Ectodermal cell (in vitro differentiated cells): ENCODE measurements around the gene FLT3.
"Not testable (repeated sequence)": the region's sequence is repeated elsewhere in the genome, so short reads cannot be mapped to it uniquely, and the experiment has no call there.

Experiments
- H3K27ac ChIP-seq: 2 replicates; pipeline ENCODE4 v1.7.0; 2013; ENCODE audit warnings: mild to moderate bottlenecking, low read depth, low read length; ENCODE audit not compliant: insufficient read depth, poor library complexity, severe bottlenecking
- H3K27me3 ChIP-seq: 2 replicates; pipeline ENCODE4 v1.7.0; 2013; ENCODE audit warnings: mild to moderate bottlenecking, low read length; ENCODE audit not compliant: insufficient read depth, control insufficient read depth, poor library complexity, severe bottlenecking
- H3K36me3 ChIP-seq: one replicate; pipeline ENCODE4 v1.7.0; 2013; ENCODE audit warnings: low read length; ENCODE audit not compliant: control insufficient read depth, insufficient read depth
- H3K4me1 ChIP-seq: one replicate; pipeline ENCODE4 v1.7.0; 2013; ENCODE audit warnings: low read length; ENCODE audit not compliant: control insufficient read depth, insufficient read depth
- H3K4me3 ChIP-seq: 2 replicates; pipeline ENCODE4 v1.7.0; 2013; ENCODE audit warnings: low read depth, low read length, control low read depth; ENCODE audit not compliant: insufficient read depth
- H3K9me3 ChIP-seq: 2 replicates; pipeline ENCODE4 v1.7.0; 2013; ENCODE audit warnings: mild to moderate bottlenecking, low read length, moderate library complexity; ENCODE audit not compliant: control insufficient read depth
- WGBS, 2 experiments: methylation state at CpG; one replicate each; pipeline ENCODE4 v1.1.7; 2013; ENCODE audit warnings: missing lambda C conversion rate in 2 of 2; 5-methylcytosine and 5-hydroxymethylcytosine counted together

Gene FLT3

DNA sequence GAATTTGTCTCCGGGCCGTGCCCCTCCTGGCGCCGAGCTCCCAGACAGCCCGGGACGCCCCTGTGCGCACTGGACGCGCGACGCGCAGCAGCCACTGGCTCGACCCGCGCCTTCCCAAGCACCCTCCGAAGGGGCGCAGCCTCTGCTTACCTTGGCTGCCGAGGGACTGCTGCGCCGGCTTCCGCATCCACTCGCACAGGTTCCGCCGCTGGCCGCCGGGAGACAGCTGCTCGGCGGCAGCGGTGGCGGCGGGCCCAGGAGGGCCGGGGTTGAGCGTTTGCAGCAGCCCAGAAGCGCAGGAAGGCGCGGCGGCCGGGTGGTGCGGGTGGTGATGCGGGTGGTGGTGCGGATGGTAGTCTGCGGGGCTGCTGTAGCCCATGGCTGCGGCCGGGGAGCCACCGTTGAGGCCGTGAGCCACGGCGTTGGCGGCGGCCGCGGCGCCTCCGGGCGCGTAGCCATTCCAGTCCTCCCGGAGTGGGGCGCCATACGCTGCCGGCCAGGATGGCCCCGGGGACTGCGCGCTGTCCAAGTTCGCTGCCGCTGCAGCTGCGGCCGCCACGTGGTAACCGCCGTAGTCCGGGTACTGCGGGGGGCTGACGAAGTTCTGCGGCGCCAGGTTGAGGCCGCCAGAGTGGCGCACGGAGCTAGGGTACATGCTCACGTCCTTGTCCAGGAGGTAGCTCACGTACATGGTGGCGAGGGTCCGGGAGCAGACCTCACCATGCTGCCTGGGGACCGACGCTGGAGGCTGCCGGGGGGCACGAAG, 131.9 kb downstream of the FLT3 start:
- no peaks in the 10 kb centered on the region for H3K9me3 ChIP-seq
- H3K27ac ChIP-seq = no peak overlapping the region
- H3K27me3 ChIP-seq = peaks cover 100% of the 10 kb centered on the region
- no peaks in the 10 kb centered on the region for H3K36me3 ChIP-seq
- peaks cover 45% of the 10 kb centered on the region for H3K4me1 ChIP-seq
- peak overlapping the region; percentile 22 for H3K4me3 ChIP-seq
- WGBS, 2 experiments = 2% methylated on average over 86 of the region's 86 CpGs

DNA sequence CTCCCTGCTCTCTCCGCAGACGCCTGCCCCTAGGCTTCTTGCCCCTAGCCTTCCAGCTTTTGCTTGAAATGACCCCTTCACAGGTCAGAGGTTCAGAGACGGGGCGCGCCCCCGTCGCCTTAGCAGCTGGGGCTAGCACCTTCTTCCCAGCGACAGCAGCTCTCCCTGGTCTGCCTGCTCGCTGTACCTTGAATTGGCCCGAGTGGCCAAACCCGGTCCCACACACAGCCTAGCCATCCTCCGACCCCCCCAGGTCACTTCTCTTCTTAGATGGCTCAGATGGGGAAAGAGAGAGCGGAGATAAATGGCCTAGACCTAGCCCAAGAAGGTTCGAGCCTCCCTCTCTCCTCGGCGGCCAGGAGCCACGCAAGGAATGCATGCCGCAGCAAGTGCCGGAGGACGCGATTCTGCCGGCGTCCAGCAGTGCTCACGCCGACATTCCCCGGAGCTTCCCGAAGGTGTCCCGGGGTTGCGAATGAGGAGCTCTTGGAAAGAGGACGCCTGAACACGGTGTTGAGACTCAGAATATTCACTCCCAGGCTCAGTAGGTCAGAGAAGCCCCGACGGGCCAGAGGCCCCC, 132.6 kb downstream of the FLT3 start:
- Histone ChIP-seq H3K4me3 (no peak overlapping the region), H3K36me3 (no peaks in the 10 kb centered on the region), H3K27me3 (peaks cover 100% of the 10 kb centered on the region), H3K4me1 (peaks cover 45% of the 10 kb centered on the region), H3K9me3 (no peaks in the 10 kb centered on the region), H3K27ac (no peak overlapping the region)
- WGBS, 2 experiments = 4 to 6% methylated on average over 33 of the region's 33 CpGs

DNA sequence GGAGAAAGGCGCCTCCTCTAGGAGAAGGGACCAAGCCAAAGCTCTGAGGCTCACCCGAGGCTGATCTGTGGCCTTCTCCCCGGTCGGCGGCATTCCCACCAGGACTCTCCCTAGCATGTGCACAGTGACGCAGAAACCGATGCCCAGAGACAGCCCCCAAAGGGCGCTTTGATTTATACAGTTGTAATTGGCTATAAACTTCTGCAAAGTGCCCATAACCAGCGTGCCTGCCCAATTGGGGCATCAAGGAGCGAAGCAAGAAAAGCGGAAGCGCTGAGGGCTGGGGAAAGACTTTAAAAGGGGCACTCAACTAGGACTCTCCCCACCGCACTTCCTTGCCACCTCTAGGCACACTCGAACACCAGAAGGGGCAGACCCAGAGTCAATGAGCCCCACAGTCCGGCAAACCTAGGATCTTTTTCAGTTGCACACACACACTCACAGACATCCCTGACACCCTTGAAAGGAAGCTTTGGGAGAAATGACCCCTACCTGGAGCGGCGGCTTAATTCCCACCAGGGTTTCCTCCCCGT, 133.1 kb downstream of the FLT3 start:
- Histone ChIP-seq H3K4me3 (no peak overlapping the region), H3K9me3 (no peaks in the 10 kb centered on the region), H3K4me1 (peaks cover 40% of the 10 kb centered on the region), H3K27ac (no peak overlapping the region), H3K27me3 (peaks cover 100% of the 10 kb centered on the region), H3K36me3 (no peaks in the 10 kb centered on the region)
- 2 to 5% methylated on average over 18 of the region's 18 CpGs for WGBS, 2 experiments

DNA sequence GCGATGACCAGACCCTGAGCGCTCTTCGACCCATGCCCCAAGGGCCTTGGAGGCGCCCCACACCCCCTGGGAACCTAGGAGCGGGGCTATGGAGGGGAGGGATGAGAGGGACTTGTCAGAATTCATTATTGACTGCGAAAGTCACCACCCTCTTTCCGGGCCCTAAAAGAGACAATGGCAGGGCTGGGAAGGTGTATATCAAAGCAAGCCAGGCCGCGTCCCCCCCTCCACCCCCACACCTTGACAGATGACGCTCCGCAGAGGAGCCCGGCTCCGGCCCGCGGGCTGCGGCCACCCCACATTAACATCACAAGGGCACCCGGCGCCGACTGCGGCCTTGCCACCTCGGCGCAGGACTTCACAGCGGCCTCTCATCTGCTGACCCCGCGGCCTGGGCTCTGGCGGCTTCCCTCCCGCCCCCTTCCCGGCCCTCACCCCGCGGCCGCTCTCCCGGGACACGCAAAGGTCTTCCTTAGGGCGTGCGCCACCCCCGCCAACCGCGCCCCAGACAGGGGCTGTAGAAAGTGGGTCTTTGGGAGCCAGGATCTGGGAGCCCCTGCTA, 133.7 kb downstream of the FLT3 start:
- no peaks in the 10 kb centered on the region for H3K9me3 ChIP-seq
- H3K4me1 ChIP-seq = peaks cover 35% of the 10 kb centered on the region
- no peaks in the 10 kb centered on the region for H3K36me3 ChIP-seq
- 1 to 2% methylated on average over 38 of the region's 38 CpGs for WGBS, 2 experiments
- no peak overlapping the region for H3K4me3 ChIP-seq
- no peak overlapping the region for H3K27ac ChIP-seq
- H3K27me3 ChIP-seq = peaks cover 100% of the 10 kb centered on the region

DNA sequence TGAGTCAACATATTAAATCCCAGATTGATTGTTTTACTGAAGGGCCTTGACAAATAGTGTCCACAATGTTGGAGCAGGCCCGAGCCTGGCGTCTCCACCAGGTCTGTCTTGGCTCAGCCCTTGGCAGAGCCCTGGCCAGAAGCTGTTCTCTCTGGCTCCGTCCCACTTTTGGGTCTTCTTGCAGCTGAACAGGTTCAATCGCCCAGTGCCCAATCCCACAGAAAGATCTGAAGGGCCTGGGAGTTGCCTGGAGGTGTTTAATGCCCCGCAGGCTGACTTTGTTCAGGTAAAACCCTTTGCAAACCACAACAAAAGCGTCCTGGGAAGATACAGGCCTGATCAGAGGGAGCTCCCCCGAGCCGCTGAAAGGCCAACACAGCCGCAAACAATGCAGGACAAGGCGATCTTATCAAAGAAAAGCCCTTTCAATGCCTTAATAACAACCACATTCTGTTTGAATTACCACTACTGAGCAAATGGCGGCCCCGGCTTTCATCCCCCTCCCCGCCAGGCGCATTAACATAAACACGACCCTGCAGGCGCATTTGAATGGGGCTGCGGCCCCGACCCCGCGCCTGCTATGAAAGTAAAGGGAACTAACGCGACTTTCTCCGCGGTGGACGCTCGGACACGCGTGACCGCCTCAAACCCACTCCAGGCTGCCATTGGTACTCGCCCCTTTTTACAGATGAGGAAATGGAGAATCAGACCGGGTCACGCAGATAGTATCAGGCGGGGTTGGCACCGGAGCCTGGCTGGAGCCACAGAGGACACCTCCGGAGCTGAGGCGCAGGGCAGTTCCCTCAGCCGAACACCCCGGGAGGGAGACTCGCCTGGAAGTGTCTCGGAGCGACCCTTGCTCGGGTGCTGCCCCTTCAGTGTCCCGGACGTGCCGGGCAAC, 134.4 kb downstream of the FLT3 start:
- Histone ChIP-seq H3K27ac (no peak overlapping the region), H3K4me1 (peaks cover 29% of the 10 kb centered on the region), H3K36me3 (no peaks in the 10 kb centered on the region), H3K9me3 (no peaks in the 10 kb centered on the region), H3K27me3 (peaks cover 100% of the 10 kb centered on the region), H3K4me3 (no peak overlapping the region)
- 1% methylated on average over 45 of the region's 45 CpGs for WGBS, 2 experiments

DNA sequence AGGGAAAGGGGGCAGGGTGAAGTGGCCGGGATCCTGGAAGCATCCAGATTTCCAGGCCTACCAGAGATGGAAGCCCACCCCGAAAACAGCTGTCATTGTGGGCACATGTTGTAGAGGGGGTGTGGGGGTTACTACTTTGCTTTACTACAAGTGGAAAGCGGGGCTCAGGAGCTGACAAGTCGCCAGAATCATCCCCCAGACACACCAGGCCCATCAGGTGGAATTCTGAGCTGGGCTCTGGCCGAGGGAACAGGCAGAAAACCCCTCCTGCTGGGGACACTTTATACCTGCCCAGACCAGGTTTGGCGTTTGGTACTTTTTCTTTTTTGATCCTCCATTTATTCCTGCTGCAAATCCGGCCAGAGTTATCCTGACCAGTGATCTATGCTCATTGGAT, 135.0 kb downstream of the FLT3 start:
- no peak overlapping the region for H3K27ac ChIP-seq
- WGBS, 2 experiments = 8 to 12% methylated on average over 7 of the region's 7 CpGs
- no peak overlapping the region for H3K4me3 ChIP-seq

DNA sequence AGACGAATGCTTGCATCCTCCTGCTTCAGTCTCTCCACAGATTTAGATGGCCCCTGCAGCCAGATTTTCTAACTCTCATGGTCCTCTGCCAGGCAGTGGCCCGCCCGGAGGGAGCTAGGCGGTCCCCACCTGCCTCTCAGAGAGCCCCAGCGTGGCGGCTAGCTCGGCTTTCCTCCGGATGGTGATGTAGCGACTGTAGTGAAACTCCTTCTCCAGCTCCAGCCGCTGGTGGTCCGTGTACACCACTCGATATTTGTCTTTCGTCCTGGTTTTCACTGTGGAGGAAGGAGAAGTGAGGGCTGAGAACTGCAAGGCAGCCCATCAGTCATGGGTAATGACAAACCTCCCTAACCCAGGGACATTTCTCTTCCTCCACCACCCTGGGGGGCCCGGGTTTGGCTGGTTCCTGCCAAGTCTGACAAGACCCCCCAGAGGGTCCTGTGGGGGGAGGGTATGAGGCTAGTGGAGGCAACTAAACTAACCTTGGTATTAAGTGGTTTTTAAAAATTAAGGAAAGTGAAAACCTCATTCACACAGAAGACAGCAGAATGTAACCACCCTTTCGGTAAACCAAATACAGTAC, 135.5 kb downstream of the FLT3 start:
- Histone ChIP-seq H3K27ac (no peak overlapping the region), H3K27me3 (peaks cover 100% of the 10 kb centered on the region), H3K4me1 (peaks cover 28% of the 10 kb centered on the region), H3K36me3 (no peaks in the 10 kb centered on the region), H3K4me3 (no peak overlapping the region), H3K9me3 (no peaks in the 10 kb centered on the region)
- WGBS, 2 experiments = 11 to 14% methylated on average over 15 of the region's 15 CpGs

More for the DNA sequence above, 135.0 kb downstream of the FLT3 start:
- Histone ChIP-seq H3K36me3 (no peaks in the 10 kb centered on the region), H3K4me1 (peaks cover 27% of the 10 kb centered on the region), H3K9me3 (no peaks in the 10 kb centered on the region), H3K27me3 (peaks cover 100% of the 10 kb centered on the region)

DNA sequence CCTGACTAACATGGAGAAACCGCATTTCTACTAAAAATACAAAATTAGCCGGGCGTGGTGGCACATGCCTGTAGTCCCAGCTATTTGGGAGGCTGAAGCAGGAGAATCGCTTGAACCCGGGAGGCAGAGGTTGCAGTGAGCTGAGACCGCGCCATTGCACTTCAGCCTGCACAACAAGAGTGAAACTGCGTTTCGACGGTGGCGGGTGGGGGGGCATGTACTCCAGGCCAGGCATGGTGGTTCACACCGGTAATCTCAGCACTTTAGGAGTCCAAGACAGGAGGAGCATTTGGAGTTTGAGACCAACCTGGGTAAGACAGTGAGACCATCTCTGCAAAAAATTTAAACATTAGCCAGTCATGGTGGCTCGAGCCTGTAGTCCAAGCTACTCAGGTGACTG, 136.2 kb downstream of the FLT3 start:
- WGBS, 2 experiments = 56 to 58% methylated on average over 13 of the region's 13 CpGs
- not testable (repeated sequence) for H3K36me3 ChIP-seq, H3K27ac ChIP-seq, H3K9me3 ChIP-seq, H3K4me3 ChIP-seq
- Histone ChIP-seq H3K4me1 (peaks cover 24% of the 10 kb centered on the region), H3K27me3 (peaks cover 100% of the 10 kb centered on the region)

DNA sequence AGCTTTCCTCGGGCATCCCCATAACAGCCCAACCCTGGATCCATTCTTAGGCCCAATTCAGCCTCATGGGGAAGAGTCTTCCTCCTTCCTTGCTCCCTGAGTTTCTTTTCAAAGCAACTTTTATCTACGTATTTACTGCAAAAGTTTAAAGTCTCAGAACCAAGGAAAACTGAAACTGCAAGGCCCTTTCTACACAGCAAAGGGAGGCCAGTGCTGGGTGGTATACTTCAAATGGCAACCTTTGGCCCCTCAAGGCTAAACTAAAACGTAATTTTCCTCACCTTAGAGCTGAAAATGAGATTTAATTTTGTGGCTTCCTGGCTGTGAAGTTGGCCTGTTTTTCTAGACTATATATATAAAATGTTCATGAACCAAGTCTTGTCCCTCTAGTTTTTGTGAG, 136.9 kb downstream of the FLT3 start:
- WGBS, 2 experiments = 43 to 46% methylated on average over 3 of the region's 3 CpGs
- peaks cover 18% of the 10 kb centered on the region for H3K4me1 ChIP-seq
- no peak overlapping the region for H3K4me3 ChIP-seq
- H3K36me3 ChIP-seq = no peaks in the 10 kb centered on the region
- H3K27ac ChIP-seq = no peak overlapping the region
- H3K9me3 ChIP-seq = no peaks in the 10 kb centered on the region
- peaks cover 100% of the 10 kb centered on the region for H3K27me3 ChIP-seq
